Cerebellar nuclear complex (tissue), 1 donor: Measurements from ENCODE around the gene SMG6.
A peak's percentile ranks its signal among the peaks of the same experiment; 100 is the strongest.

Experiments
- DNase-seq, 2 experiments: peaks; one replicate each; lab custom pipeline; 2025; lab: John Stamatoyannopoulos, UW

SMG6 gene

DNA sequence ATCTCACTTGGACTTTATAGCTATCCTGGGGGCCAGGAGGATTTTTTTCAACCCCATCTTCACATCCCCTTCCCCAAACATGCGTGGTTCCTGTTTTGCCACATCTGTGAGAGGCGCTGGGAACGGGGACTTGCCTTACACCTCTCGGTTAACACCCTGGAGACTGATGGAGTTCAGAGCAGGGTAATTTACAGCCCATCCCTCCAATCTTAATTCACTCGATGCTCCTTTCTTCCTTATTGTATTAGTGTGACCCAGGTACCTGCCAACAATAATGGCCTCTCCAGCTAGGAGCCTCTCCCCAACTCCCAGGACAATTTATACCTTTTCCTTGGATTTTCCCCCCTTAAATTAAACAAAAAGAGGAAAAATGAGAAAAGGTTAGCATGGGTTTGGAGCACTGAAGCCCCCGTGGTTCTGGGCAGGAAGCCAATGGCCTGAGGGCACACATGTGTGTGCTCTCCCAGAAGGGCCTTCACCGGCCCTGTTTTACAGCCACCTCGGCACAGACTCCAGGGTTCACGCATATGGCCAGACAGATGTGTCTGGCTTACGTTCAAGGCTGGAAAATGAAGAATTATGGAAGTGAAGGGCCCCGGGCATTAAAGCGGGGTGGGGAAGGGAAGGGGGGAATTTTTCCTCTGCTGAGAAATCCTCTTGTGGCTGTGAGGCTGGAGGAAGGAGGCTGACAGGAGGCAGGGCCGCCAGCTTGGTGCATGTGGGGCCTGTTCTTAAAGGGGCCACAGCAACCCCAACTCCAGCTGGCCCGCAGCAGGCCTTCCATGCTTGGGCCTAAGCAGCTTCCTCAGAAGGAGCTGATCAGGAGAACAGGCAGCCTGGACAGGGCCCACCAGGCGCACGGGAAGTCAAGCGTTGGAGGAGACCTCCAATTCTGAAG, 227.2 kb downstream of the SMG6 start:
- DNase-seq: no peak

DNA sequence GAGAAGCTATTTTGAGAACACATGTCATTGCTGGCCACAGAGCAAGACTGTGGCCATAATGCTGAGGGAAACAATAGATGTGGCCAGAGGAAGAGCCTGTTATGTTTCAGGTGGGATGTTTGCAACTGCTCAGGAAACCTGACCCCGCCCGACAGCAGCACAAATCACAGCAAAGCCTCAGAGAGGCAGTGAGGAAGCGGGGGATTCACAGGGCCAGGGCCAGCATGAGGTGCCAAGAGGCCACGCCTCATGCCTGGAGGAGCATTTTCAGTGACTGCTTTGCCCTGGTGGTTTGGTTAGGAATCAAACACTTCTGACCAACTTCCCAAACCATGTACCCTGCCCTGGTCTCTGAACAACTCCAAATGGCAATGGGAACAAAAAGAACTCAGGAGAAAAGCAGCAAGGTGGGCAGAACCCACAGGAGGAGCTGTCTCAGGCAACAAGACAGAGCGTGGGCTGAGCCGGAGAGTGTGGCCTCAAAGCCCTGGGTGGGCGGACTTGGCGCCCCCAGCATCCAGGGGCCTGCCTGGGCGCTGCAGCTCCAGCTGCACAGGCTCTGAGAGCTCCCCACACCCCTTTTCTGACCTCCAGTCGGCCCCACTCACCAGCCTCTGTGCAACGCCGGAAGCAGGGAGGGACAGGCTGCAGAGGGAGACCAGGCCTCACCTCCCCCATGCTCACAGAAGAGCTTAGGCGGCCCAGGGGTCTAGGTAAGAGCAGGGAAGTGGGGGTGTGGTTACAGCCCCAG, 228.1 kb downstream of the SMG6 start:
- no peak for DNase-seq

DNA sequence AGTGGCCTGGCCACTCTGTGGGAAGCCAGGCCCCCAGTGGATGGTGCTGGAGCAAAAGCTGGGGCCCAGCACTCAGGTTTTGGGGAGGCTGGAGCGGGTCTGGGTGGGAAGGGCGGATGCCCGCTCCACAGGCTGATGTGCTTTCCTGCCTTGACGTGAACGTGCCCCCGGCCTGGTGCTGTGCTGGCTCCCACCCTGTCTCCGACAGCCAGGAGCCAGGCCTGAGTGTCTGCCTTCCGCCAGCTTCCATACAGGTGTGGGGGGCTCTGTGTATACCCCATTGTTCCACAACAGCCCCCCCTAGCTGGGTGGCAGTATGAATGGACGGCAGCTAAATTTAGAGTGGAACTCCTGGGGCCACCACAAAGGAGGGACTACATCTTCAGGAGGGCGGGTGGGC, 228.7 kb downstream of the SMG6 start:
- DNase-seq: no peak

- DNase-seq: no peak
Observed at GRCh38 chr17:2071455-2072281, 231.9 kb downstream of the SMG6 start.

DNA sequence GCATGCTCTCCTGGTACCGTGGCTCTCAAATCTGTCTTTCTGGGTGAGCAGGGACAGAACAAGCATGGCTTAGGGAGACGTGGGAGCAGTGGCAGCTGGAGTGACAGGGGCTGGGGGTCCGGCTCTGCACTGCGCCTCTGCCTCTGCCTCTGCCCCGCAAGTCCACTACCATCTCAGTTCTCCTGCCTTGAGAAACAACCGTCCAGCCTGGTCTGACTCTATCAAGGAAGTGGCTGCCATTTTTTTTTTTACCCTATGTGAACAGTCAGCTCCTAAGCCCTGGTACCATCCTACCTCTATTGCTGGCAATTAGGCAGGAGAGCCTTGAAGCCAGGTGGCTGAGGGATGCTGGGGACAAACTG, 232.6 kb downstream of the SMG6 start:
- no peak for DNase-seq

DNA sequence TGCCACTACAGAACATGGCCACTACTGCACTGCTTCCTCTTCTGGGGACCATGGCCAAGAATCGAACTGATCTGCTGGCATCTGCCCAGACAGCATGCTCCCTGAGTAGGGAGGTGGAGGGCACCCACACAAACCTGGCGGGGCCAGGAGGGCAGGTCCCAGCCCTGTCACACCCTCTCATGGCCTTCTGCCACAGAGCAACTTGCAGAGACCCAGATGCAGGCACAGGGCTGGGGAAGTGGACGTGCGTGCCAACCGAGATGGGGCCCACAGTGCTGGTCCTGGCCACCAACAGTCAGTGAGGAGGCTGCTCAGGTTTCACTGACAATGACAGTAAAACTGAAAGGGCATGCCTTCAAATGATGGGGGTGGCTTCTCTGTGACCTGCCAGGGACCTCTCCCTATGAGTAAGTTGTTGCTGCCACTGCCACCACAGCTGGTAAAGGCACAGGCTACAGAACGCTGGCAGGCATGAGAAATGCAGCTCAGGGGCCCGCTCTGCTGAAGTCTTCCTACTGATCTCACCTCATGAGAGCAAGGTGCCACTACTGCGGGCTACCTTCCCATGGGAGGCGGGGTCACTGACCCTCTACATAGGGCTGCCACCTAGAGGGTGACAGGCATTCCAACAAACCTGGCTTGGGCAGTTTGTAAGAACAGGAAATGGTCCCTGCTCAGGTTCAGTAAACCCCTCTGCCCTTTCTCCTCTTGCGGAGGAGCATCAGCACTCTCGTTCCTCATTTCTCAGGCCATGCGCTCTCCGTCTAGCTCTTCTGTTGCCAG, 233.2 kb downstream of the SMG6 start:
- DNase-seq: no peak

DNA sequence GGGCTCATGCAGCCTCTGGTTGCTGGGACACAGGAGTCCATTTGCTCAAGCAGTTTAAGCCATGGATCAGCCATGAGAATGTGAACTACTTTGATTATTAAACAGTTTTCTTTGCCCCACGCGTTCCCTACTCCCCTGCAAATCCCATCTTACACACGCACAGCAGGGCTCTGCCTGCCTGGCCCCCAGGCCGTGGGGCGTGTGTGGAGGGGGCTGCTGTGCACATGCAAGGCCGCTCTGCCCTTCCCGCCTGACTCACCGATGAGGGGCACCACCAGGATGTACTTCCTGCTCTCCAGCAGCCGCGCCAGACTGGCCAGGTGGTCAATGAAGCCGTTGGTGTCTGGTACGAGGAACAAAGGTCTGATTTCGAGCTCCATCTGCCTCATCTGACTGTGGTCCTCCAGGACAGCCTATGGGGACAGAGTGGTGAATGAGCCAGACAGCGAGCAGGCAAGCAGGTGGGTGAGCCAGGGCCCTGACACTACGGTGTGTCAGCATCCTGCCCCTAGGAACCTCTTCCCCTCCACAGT, 235.0 kb downstream of the SMG6 start:
- DNase-seq: peak; percentile 58 to 62

DNA sequence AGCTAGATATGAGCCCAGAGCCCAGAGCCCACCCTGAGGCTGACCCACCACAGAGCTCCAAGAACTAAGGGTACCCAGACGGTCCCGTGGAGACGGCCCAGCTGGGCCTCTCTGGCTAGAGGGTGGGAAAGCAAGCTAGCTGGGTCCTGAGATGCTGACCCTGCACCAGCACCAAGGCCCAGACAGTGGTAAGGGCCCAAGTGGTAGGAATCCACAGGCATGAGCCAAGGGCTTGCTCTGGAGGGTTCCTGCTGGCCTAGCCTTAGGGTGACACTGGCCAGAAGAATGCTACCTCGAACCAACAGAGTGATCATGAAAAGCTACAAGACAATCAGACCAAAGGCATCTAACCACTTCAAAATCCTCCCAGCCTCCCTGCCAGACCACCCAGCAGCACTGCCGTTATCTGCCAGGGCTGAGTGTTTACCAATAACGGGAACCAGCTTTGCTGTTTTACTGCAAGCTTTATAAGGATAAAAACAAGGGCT, 235.5 kb downstream of the SMG6 start:
- DNase-seq: no peak

DNA sequence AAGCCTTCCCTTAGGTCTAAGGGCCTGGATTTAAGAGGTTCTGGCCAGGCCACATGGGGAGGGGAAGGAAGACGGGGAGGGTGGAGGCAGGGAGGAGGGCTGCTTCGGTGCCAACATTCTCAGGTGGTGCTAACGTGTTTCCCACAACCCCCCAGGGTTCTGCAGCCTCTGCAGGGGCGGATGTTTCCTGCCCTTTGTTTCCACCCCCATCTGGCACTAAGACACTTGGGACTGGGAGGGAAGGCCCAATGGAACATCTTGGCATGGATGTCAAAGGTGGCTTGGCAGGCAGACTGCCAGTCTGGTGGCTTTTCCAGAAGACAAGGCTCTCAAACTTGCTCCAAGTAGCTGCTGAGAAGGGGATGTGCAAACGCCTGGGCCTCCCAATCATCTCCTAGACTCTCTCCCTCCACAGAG, 236.0 kb downstream of the SMG6 start:
- DNase-seq: no peak

DNA sequence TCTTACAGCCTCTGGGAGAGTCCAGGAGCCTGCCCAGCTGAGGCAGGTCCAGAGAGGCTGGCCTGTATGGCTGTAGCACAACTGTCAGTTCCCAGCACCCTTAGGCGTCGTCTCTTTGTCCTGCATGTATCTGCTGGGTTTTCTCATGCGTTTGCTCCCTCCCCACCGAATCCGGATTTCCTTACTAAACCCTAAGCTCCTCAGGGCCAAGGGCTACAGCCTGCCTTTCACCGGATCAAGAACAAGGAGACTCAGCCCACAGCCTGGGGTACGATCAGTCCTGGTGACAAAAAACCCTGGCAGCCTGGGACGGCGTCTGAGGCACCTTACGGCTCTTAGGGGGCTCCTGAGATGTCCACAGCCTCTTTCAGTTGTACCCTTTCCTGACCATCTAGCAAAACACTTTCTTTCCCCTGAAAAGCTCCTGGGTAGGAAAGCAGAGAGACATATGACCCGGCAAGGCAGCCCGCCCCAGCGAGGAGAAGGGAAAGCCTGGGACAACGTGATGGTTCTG, 236.5 kb downstream of the SMG6 start:
- no peak for DNase-seq

GRCh38 chr17:2065949-2066400, 237.6 kb downstream of the SMG6 start:
- no peak for DNase-seq

DNA sequence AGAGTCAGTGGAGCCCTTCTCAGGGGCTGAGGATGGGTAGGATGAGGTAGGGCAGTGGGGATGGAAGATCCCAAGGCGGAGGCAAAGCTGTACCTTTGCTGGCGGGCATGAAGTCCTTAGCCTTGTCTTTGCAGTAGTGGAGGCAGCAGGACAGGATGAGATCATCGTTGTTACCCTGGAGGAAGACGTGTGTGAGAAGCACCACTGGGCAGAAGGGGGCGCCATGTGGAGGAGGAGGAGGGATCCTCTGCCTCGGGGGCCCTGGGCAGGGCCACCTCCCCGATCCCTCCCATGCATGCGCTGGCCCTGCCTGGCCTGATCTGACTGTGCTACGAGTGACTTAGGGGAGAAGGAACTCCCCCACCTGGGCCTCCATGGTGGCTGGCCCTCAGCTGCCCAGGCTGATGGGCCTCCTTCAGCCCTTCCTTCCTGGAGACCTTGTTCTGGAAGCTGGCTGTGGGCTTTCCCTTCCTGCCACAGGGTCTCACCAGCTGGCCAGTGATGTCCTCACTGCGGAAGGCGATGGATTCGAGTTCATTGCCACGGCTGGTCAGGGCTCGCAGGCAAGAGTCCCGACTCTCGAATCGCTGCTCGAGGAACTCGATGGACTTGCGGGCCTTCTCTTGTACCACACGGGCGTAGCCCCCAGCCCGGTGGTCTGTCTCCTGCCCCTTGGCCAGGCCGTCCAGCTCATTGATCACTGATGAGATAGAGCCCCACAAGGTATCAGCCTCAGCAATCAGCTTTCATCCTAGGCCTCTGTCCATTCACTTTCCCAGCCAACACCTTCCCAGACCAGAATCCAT, 238.4 kb downstream of the SMG6 start:
- no peak for DNase-seq

- DNase-seq: no peak
Observed at GRCh38 chr17:2064520-2064971, 239.0 kb downstream of the SMG6 start.

DNA sequence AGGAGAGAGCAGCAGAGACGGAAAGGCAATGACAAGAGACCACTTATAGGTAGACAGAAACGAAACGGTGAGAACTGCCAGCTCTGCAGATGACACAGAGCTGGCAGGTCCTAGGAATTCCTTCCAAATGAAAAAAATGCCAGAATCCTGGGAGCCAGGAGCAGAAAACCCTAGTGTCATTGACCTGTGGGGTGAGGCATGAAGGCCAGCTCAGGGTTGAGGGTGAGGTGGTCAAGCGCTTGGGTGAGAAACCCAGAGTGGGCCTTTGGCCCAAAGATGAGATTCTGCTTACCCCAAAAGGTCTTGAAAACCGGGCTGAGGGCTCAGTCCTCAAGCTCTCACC, 239.5 kb downstream of the SMG6 start:
- no peak for DNase-seq

GRCh38 chr17:2063261-2064146, 240.1 kb downstream of the SMG6 start:
- DNase-seq: no peak

- DNase-seq: no peak
Observed at GRCh38 chr17:2062571-2063183, 240.9 kb downstream of the SMG6 start.

DNA sequence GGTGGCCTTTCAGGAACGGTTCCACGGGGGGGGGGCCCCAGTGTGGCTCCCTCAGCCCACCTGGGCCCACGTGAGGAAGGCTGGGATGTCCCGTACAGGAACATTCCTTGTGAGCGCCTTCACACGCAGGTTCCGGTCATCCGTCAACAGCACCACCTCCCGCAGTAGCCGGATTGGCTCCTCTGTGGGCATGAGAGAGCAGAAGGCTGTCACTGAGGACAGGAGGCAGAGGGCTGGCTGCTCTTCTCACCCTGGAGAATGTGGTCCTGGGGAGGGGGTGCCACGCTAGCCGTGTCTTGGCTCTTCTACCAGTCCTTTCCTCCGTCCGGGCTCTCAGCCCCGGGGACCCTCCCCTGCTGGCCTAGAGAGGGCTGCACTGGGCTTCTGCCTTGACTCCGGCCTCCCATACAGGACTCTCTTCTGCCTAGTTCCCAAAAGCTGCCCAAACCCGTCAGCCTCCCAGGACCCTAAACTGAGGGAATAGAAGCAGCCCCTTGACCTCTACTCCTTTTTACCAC, 242.1 kb downstream of the SMG6 start:
- DNase-seq: no peak
